ENCODE results near the gene KIAA1217.

KIAA1217 gene

DNA sequence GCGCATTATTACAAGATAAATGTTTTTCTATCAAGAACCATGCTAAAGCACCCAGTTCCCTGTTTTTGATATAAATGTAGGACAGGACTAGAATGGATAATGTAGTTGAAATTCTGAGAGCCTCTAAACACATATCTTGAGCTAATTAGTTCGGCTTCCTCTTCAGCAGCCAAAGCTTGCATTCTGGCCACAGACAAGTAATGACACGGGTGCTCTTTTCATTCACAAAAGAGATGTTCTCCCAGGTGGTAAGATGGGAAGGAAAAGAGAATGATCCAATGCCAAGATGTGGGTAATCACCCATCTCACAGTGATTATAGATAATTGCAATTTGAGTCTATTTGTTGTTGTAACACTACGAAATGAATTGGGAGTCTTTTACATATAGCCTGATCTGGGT, 246.5 kb downstream of the KIAA1217 start:
- Histone ChIP-seq H3K27ac (ENCODE audit: low read length) (no peak overlapping the region), H3K36me3 (ENCODE audit: control insufficient read depth, low read depth, low read length) (no peaks in the 10 kb centered on the region), H3K4me3 (ENCODE audit: low read length) (no peak overlapping the region), H3K9me3 (ENCODE audit: control insufficient read depth, low read depth, low read length) (no peaks in the 10 kb centered on the region), H3K9ac (ENCODE audit: low read length) (no peak overlapping the region), H3K4me1 (ENCODE audit: control insufficient read depth, low read depth, low read length) (peaks cover 13% of the 10 kb centered on the region), H3K27me3 (ENCODE audit: control insufficient read depth, insufficient read depth, low read length) (no peaks in the 10 kb centered on the region)

DNA sequence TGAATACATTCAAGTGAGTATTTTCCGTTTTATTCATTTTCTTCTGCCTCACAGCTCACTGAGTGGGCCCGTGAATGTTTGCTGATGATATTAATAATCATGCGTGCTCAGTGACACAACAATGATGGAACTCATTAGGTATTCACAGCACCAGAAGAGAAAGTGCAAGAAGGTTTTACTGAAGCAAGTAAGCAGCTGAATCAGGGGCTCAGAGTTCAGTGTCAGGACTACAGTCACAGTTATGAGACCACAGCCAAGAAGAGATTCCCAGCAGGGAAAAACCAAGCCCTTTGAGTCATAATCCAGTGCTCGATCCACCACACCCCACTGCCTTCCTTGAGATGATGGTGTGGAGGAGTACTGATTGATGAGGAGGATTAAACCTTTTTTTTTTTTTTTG, 247.4 kb downstream of the KIAA1217 start:
- no peak overlapping the region for H3K4me3 ChIP-seq (ENCODE audit: low read length)
- no peak overlapping the region for H3K27ac ChIP-seq (ENCODE audit: low read length)
- H3K36me3 ChIP-seq (ENCODE audit: control insufficient read depth, low read depth, low read length): no peaks in the 10 kb centered on the region
- H3K9me3 ChIP-seq (ENCODE audit: control insufficient read depth, low read depth, low read length): no peaks in the 10 kb centered on the region
- no peaks in the 10 kb centered on the region for H3K27me3 ChIP-seq (ENCODE audit: control insufficient read depth, insufficient read depth, low read length)
- peaks cover 8% of the 10 kb centered on the region for H3K4me1 ChIP-seq (ENCODE audit: control insufficient read depth, low read depth, low read length)
- H3K9ac ChIP-seq (ENCODE audit: low read length): no peak overlapping the region

DNA sequence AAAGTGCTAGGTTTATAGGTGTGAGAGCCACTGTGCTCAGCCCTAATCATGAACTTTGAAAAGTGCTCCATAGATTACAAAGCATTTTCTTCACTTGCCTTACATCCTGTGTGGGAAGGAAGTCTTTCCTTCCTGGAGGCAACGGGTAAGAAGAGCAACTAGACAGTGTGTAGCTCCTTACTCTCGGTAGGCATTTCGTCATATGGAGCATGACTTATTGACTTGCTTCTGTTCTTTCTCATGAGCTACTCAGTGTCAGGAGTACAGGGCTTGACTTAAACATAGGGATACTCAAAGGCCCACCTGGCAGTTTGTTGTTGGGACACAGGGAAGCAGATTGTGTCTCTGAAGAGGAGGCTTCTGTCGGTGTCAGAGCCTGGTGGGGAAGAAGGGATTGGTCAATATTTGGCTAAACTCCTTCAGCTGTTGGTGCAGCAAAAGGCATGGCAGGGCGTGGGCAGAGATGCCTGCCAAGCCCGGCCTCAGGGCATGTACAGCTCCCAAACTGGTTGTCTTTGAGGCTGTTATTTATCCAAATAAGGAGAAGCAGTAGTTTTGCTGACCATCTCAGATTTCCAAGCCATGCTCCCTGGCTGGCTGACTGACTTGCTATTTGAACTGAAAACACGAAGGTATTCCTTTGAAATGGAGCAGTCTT, 248.9 kb downstream of the KIAA1217 start:
- no peak overlapping the region for H3K9ac ChIP-seq (ENCODE audit: low read length)

DNA sequence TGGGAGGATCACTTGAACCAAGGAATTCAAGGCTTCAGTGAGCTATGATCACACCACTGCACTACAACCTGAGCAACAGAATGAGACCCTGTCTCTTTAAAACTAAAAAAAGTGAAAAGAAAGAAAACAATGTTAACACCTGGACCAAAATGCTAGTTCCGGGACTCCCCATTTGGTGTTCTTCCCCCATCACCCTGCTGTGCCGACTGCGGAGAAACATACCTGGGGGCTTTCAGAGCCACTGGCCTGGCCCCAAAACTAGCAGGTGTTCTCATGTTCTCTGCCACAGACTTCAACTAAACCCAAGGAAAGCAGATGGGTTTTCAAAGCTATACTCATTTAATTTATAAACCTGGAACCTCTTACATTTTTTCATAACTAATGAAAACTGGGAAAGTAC, 250.9 kb downstream of the KIAA1217 start:
- Histone ChIP-seq H3K27ac (ENCODE audit: low read length) (no peak overlapping the region), H3K4me1 (ENCODE audit: control insufficient read depth, low read depth, low read length) (no peaks in the 10 kb centered on the region), H3K27me3 (ENCODE audit: control insufficient read depth, insufficient read depth, low read length) (no peaks in the 10 kb centered on the region), H3K9ac (ENCODE audit: low read length) (no peak overlapping the region), H3K9me3 (ENCODE audit: control insufficient read depth, low read depth, low read length) (no peaks in the 10 kb centered on the region), H3K36me3 (ENCODE audit: control insufficient read depth, low read depth, low read length) (no peaks in the 10 kb centered on the region), H3K4me3 (ENCODE audit: low read length) (no peak overlapping the region)

More for the DNA sequence above, 248.9 kb downstream of the KIAA1217 start:
- peaks cover 6% of the 10 kb centered on the region for H3K4me1 ChIP-seq (ENCODE audit: control insufficient read depth, low read depth, low read length)
- no peaks in the 10 kb centered on the region for H3K9me3 ChIP-seq (ENCODE audit: control insufficient read depth, low read depth, low read length)
- no peaks in the 10 kb centered on the region for H3K27me3 ChIP-seq (ENCODE audit: control insufficient read depth, insufficient read depth, low read length)
- no peak overlapping the region for H3K27ac ChIP-seq (ENCODE audit: low read length)
- H3K4me3 ChIP-seq (ENCODE audit: low read length): no peak overlapping the region
- no peaks in the 10 kb centered on the region for H3K36me3 ChIP-seq (ENCODE audit: control insufficient read depth, low read depth, low read length)

DNA sequence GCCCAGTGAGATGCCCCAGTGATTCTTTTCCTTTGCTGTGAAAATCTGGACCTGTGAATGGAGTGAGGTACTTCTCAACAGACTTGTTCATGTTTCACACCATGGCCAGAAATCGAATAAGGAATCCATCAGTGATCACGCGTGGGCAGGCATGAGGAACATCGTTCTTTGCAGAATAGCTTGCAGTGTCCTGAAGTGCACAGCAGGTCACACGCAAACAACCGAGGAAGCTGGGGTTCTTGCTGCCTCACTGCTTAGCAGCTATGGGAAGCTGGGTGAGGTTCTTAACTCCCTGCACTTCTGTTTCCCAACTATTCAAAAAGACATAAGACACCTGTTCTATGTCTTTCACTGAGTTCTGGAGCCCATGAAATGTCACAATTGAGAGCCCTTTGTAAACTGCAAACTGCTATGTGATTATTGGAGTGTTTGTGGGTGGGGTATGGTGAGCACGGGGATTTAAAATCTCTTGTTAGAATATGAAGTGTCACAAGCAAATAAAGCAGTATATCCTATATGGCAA, 253.4 kb downstream of the KIAA1217 start:
- H3K9ac ChIP-seq (ENCODE audit: low read length): no peak overlapping the region
- no peaks in the 10 kb centered on the region for H3K27me3 ChIP-seq (ENCODE audit: control insufficient read depth, insufficient read depth, low read length)
- no peaks in the 10 kb centered on the region for H3K9me3 ChIP-seq (ENCODE audit: control insufficient read depth, low read depth, low read length)
- H3K4me1 ChIP-seq (ENCODE audit: control insufficient read depth, low read depth, low read length): no peaks in the 10 kb centered on the region
- no peaks in the 10 kb centered on the region for H3K36me3 ChIP-seq (ENCODE audit: control insufficient read depth, low read depth, low read length)
- no peak overlapping the region for H3K27ac ChIP-seq (ENCODE audit: low read length)
- no peak overlapping the region for H3K4me3 ChIP-seq (ENCODE audit: low read length)

DNA sequence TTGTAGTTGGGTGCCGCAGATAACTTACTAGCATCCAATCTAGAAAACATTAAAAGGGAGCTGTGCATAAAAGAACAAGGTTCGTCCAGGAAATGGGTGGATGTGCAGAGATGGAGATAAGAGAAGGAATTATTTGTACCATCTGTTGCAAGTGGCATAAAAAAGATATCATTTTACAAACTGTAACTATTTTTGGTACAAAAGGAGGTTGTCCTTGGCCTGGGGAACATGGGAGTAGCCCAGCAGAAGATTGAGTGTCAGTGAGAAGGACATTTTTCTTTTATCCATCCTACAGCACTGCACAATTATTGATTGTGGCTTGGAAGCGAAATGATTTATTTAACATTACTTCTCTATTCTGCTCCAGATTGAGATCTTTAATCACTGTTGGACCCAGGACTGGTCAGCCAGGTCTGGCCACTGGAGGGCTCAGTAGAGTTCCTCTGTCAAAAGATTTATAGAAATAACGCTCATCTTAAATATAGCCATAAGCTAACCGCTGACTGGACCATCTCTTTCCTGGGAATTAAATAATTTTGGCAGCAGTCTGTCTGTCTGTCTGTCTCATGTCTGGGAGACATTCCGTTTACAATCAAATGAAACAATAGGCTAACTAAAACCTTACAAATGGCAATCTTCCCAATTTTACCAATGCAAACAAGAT, 254.1 kb downstream of the KIAA1217 start:
- Histone ChIP-seq H3K27me3 (ENCODE audit: control insufficient read depth, insufficient read depth, low read length) (no peaks in the 10 kb centered on the region), H3K4me1 (ENCODE audit: control insufficient read depth, low read depth, low read length) (no peaks in the 10 kb centered on the region), H3K9me3 (ENCODE audit: control insufficient read depth, low read depth, low read length) (no peaks in the 10 kb centered on the region), H3K4me3 (ENCODE audit: low read length) (no peak overlapping the region), H3K27ac (ENCODE audit: low read length) (no peak overlapping the region), H3K36me3 (ENCODE audit: control insufficient read depth, low read depth, low read length) (no peaks in the 10 kb centered on the region), H3K9ac (ENCODE audit: low read length) (no peak overlapping the region)

DNA sequence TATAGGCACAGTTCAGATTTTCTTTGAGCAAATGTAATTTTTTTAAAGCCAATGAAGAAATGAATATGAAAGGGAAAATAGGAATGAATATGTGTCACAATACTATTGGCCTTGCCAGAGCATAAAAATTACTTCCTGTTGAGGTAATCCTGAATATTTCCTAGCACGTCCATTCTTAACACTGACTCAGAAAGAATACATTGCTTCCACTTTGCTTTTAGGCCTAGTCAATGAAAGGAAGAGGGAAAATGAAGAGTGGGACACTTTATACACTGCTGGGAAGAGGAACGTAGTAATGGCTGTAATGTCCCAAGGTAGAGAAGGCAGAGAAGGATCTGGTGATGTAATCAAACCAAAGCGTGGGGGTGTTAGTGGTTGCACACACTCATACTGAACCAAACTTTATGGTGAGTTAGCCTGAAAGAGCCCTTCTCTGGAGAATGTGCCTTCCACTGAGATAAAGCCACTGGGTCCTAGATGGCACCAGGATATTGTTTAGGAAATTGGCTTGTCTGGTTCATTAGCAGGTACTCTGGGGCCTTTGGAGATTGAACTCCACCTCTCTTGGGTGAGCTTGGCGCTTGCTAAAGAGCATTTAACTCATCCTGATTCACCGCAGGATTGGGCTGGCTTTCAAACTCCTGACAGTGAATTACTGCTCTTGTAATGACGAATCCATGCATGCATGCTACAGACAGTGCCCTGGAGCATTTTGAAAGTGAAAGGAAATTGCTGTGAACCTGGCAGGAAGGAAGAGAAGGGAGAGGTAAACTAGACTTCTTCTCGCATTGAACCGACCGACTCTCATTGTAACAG, 254.9 kb downstream of the KIAA1217 start:
- no peak overlapping the region for H3K27ac ChIP-seq (ENCODE audit: low read length)
- H3K9me3 ChIP-seq (ENCODE audit: control insufficient read depth, low read depth, low read length): no peaks in the 10 kb centered on the region
- H3K4me3 ChIP-seq (ENCODE audit: low read length): no peak overlapping the region
- no peak overlapping the region for H3K9ac ChIP-seq (ENCODE audit: low read length)
- H3K27me3 ChIP-seq (ENCODE audit: control insufficient read depth, insufficient read depth, low read length): no peaks in the 10 kb centered on the region
- H3K36me3 ChIP-seq (ENCODE audit: control insufficient read depth, low read depth, low read length): no peaks in the 10 kb centered on the region
- no peaks in the 10 kb centered on the region for H3K4me1 ChIP-seq (ENCODE audit: control insufficient read depth, low read depth, low read length)

DNA sequence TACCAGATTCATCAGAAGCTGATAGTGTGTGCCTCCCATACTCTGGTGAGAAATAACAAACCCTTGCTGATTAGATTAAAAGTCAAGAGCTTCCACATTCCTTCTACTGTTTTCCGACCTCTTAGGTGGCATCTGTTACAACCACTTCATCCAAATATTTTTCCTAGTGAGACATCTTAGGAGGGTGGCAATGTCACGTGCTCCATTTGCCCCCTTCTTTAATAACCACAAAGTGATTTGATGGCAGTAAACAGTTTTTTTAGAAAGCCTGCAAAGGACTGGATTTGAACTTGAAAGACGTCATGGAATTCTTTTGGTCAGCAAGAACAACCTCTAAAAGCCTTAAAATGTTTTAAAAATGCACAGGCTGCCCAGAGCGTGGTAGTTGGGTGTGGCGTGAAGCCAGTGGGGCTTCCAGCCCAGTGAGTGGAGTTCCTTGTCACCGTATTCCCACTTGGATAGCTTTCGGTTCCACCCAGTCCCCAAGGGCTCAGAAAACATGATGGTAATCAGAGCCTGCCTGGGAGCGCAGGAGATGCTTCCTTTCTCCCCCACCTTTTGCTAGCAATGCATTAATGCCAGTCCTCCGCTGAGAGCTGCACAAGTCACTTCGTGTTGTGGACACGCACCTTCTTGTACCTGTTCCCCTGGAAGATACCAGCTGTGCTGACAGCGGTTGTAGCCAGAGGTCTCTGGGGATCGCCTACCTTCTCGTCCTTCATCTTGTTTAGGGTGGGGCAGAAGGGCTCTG, 256.4 kb downstream of the KIAA1217 start:
- no peaks in the 10 kb centered on the region for H3K36me3 ChIP-seq (ENCODE audit: control insufficient read depth, low read depth, low read length)
- H3K27me3 ChIP-seq (ENCODE audit: control insufficient read depth, insufficient read depth, low read length): no peaks in the 10 kb centered on the region
- H3K4me1 ChIP-seq (ENCODE audit: control insufficient read depth, low read depth, low read length): no peaks in the 10 kb centered on the region
- no peak overlapping the region for H3K4me3 ChIP-seq (ENCODE audit: low read length)
- H3K27ac ChIP-seq (ENCODE audit: low read length): no peak overlapping the region
- no peak overlapping the region for H3K9ac ChIP-seq (ENCODE audit: low read length)
- no peaks in the 10 kb centered on the region for H3K9me3 ChIP-seq (ENCODE audit: control insufficient read depth, low read depth, low read length)

DNA sequence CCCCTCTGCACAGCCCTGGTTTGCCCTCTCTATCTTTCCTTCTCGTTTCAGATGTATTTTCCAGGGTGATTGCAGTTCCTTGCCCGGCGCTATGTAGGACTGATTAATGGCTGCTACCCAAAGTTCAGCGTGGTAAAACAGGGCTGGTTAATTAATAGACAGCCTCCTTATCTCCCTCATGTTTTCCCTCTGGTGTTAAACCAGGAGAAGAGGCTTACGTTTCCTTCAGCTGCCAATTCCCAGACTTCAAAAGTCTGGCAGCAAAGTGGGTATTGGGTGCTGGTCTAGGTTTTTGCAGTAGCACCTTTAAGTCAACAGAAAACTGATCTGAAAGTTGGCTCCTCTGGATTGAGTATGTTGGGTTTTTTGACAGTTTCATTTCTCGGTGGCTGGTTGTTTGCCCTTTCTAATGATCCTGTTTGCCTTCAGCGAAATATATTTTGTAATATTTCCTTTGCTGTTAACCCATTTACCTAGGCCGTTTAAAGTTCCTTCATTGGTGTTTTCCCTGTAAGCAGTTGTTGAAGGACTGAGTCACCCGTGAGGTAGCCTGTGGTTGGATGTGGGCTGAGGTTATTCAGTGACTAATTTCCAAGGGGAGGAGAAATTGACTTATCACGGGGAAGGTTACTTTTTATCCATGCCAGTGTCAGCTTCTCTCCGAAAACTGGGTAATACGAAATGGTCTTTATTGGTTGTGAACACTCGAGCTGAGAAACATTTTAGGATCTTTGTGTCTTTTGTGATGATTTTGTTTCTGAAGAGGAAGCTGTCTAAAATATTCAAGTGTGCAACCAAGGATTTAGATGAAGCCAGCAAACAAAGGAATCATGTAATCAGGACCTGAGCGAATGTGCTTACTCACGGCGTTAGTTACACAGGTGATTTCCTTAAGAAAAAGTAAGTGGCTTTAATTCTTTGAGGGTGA, 257.2 kb downstream of the KIAA1217 start:
- Histone ChIP-seq H3K9ac (ENCODE audit: low read length) (no peak overlapping the region), H3K27ac (ENCODE audit: low read length) (no peak overlapping the region), H3K4me3 (ENCODE audit: low read length) (no peak overlapping the region), H3K4me1 (ENCODE audit: control insufficient read depth, low read depth, low read length) (no peaks in the 10 kb centered on the region), H3K9me3 (ENCODE audit: control insufficient read depth, low read depth, low read length) (no peaks in the 10 kb centered on the region), H3K36me3 (ENCODE audit: control insufficient read depth, low read depth, low read length) (no peaks in the 10 kb centered on the region), H3K27me3 (ENCODE audit: control insufficient read depth, insufficient read depth, low read length) (no peaks in the 10 kb centered on the region)

DNA sequence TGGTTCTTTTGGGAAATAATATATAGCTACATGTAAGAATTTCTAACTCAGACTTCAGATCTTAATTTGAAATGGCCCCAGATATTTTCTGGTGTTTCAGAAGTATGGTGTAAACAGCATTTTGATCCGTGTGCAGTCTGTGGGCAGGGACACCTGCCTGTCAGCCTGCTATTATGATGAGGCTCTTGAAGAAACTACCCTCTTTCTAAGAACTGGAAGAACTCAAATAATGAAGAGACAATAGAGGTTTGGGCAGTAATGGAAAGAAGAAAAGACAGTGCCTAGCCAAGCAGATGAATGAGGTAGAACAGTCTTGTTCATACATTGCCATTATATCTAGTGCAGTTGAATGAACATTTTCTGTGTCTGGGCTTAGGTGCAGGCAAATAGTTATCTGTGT, 258.2 kb downstream of the KIAA1217 start:
- H3K9me3 ChIP-seq (ENCODE audit: control insufficient read depth, low read depth, low read length): no peaks in the 10 kb centered on the region
- no peaks in the 10 kb centered on the region for H3K4me1 ChIP-seq (ENCODE audit: control insufficient read depth, low read depth, low read length)
- H3K9ac ChIP-seq (ENCODE audit: low read length): no peak overlapping the region
- no peak overlapping the region for H3K27ac ChIP-seq (ENCODE audit: low read length)
- no peak overlapping the region for H3K4me3 ChIP-seq (ENCODE audit: low read length)
- no peaks in the 10 kb centered on the region for H3K36me3 ChIP-seq (ENCODE audit: control insufficient read depth, low read depth, low read length)
- no peaks in the 10 kb centered on the region for H3K27me3 ChIP-seq (ENCODE audit: control insufficient read depth, insufficient read depth, low read length)

Measured in iPS-18a (cell line).